HG03039 (cell line): ENCODE data around the gene TMEM54.
"Not testable (repeated sequence)": the region's sequence is repeated elsewhere in the genome, so short reads cannot be mapped to it uniquely, and the experiment has no call there.

ENCODE experiments used
- ATAC-seq: cut with Tn5 transposase; IDR thresholded peaks from one replicate; pipeline ENCODE4 v1.9.1; 2021; ENCODE audit warnings: mild to moderate bottlenecking, moderate library complexity; ENCODE audit not compliant: unreplicated experiment

Gene TMEM54

DNA sequence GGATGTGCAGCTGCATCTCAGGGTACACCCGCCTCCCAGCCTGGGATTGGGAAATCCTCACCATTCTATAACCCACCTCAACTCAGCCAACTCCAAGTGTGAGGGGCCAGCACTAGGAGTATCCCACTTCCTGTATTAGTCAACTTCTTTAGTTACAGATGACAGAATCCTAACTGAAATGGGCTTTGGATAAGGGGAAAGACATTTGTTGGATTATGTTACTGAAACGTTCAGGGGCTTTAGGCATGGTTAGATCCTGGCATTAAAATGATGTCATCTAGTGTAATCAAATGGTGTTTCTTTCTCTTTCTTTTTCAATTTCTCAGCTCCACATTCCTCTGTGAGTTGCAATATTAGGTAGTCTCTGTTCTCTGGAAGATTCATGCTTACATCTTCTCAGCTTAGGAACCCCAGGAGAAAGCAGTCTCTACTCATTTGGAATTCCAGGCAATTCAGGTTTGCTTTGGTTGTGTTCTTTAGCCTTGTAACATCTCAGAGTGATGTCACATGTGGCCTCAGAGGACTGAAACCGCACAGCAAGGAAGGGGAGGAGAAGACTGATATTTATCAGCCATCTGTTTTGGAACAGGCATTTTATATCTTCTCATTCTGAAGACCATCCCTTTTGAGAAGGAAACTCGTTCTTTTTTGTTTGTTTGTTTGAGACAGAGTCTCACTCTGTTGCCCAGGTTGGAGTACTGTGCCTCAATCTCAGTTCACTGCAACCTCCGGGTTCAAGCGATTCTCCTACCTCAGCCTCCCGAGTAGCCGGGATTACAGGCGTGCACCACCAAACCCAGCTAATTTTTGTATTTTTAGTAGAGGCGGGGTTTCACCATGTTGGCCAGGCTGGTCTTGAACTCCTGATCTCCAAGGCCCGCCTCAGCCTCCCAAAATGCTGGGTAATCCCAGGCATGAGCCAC, 18.9 kb upstream of the TMEM54 start:
- ATAC-seq = no peak

DNA sequence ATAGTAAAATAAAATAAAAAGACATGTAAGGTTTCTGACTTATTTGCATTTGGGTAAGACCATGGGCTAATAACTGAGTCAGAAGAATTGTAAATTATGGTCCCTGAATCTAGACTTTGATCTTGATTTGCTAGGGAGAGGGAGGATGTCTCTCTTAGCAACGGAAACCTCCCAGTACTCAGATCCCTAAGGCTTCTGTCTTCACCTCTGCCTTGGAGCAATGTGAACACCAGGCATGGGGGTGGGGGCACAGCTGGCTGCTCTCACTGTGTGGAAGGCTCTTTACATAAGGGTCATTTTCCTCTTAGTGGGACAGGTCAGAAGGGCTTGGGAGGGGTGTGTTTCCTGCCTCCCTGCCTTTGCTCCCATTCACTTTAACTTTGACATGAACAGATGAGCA, 17.0 kb upstream of the TMEM54 start:
- no peak for ATAC-seq

DNA sequence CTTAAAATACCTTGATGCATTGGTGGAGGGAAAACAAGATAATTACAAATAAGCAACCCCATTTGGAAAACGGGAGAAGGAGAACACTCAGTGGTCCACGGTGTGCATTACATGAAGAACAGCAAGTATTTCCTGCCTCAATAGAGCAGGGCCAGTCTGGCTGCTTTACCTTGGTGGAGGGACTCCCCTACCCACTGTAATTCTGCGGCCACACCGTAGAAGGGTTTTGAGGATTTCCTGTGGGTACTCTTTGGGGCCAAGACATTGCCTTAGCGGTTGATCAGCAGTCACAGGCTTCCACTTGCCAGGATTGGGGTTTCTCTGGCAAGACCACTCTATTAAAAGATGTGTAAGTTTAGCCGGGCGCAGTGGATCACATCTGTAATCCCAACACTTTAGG, 16.3 kb upstream of the TMEM54 start:
- ATAC-seq = no peak

- no peak for ATAC-seq
These were observed 14.8 kb upstream of the TMEM54 start for GRCh38 chr1:32915766-32916706.

DNA sequence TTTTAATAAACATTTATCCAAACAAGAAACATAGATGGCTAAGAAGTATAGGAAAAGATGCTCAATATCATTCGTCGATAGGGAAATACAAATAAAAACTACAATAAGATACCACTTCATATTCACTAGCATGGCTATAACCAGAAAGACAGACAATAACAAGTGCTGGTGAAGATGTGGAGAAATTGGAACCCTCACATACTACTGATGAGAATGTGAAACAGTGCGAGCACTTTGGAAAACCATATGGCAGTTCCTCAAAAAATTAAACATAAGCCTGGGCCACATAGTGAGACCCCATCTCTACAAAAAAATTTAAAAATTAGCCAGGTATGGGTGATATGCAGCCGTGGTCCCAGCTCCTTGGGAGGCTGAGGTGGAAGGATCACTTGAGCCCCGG, 9.1 kb upstream of the TMEM54 start:
- no peak for ATAC-seq

DNA sequence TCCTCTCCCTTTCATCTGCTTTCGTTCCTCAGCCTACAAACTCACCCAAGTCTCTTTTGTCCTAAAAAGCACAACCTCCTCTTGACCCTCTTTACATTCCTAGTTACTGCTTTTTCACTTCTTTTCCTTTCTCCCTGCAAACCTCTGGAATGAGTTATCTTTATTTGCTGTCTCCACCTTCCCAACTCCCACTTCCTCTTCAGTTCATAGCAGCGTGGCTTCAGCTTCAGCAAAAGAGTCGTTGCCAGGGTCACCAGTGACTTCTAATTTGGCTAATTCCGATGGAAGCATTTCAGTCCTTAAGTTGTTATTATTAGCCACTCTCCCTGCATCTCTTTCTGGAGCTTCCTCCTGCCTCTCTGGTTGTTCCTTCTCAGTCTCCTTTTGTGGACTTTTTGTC, 6.2 kb upstream of the TMEM54 start:
- no peak for ATAC-seq

- no peak for ATAC-seq
These were observed 5.5 kb upstream of the TMEM54 start for GRCh38 chr1:32906654-32907053.

GRCh38 chr1:32905588-32905987, 4.4 kb upstream of the TMEM54 start:
- not testable (repeated sequence) for ATAC-seq

DNA sequence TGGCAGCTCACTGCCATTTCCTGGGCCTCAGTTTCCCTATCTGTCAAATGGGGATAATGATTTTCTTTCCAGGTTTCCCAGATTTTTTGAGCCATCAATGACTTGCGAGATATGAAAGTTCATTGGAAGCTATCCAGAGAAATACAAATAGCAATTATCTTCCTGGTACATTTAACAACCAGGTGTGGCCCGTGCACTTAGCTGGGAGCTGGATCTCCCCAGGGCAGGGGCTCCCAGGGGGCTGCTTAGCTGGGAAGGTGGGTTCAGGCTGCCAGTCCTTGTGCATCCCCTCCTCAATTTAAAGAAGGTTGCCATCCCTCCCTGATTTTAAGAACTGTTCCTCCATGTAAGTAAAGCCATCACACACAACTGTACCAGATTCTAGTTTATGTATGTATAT, 3.6 kb upstream of the TMEM54 start:
- no peak for ATAC-seq

DNA sequence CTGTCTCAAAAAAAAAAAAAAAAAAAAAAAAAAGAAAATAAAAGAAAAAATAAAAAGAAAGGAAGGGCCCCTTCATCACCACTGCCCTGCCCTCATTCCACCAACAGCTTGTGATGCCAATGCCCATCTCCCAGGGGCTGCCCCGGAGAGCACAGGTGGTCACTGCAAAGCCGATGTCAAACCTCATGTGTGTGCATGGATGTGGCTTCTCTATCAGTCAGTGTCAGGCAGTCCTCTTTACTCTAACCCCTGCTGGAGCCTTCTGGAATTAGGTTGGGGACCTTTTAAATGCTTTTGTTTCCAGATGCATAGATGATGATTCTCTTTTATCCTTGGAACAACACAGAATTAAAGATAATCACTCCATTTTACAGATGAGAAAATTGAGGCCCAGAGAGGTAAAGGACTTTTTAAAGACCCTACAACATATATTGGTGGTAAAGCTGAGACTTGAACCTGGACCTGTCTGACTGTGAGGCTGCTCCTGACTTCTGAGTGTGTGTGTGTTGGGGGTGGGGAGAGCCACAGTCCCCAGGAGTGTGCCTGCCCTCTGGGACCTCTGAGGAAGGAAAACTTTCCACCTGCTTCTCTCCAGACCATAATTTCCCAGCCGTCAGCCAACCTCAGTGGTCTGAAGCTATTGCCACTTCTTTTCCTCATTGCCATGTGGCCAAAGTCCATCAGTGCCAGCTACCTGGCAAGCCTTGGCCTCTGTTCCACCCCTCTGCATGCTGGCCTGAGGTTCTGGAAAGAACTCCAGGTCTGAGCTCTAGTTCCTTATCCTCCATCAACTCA, 3.0 kb upstream of the TMEM54 start:
- ATAC-seq = no peak

GRCh38 chr1:32902535-32902920, 1.3 kb upstream of the TMEM54 start:
- ATAC-seq = no peak

- no peak for ATAC-seq
These were observed 790 bp upstream of the TMEM54 start for GRCh38 chr1:32901823-32902534.

- no peak for ATAC-seq
These were observed 726 bp downstream of the TMEM54 start for GRCh38 chr1:32900371-32900955.

GRCh38 chr1:32899586-32900296, 1.4 kb downstream of the TMEM54 start:
- no peak for ATAC-seq

DNA sequence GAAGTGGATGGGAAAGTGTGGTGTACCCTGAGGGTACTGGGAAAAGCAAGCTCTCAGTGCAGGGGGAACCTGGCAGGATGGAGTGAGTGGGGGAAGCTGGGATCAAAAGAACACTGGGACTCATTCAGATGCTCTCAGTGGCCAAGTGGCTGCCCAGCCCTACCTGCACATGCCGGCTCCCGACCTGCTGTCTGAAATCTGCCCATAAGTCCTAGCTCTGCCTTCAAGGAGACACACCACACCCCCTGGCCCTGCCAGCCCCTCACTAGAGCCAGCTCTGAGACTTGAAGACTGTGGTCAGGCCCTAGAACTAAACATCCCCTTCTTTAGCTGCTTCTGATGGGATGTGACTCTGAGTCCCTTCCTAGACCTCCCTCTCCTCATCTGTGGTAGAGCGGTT, 2.2 kb downstream of the TMEM54 start:
- ATAC-seq = no peak

GRCh38 chr1:32898056-32898455, 3.1 kb downstream of the TMEM54 start:
- no peak for ATAC-seq

- no peak for ATAC-seq
These were observed 3.8 kb downstream of the TMEM54 start for GRCh38 chr1:32897082-32898049.

DNA sequence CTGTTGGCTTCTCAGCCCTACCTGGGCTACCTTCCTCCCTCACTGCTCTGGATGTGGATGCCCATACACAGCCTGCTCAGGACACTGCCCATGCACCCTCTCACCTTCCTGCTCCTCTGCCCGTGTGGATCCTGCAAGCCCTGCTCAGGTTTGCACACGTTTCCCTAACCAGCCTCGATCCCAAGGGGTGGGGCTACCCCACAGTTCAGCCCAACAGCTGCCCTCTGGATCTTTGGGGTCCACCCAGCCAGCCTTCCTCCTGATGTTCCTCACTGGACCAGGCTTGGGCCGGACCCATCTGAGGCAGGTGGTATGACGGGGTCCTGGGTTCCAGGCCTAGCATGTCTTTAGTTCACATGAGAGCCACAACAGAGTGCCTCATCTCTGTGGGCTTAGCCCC, 4.7 kb downstream of the TMEM54 start:
- ATAC-seq = no peak
